GM21390 (cell line): Measurements from ENCODE around the gene ZNF385C.

Source experiments
- ATAC-seq: cut with Tn5 transposase; IDR thresholded peaks from one replicate; pipeline ENCODE4 v1.9.1; 2021; ENCODE audit not compliant: unreplicated experiment

ZNF385C gene

DNA sequence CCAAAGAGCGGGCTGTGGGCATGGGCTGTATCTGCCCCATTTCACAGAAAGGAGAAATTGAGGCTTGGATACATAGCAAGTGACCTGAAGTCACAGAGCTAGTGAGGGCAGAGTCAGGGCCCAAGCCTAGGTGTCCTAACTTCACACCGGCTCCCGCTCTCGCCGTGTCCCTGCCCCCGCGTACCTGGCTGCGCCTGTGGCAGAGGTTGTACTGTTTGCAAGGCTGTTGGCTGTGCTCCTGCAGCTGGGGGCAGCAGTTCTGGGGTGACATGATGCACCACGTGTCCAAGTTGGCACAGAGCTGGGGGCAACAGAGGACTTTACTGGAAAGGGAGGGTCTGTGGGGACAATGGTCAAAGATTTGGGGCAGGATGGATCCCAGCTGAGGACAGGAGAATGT, 10.8 kb upstream of the ZNF385C start:
- ATAC-seq = no peak

DNA sequence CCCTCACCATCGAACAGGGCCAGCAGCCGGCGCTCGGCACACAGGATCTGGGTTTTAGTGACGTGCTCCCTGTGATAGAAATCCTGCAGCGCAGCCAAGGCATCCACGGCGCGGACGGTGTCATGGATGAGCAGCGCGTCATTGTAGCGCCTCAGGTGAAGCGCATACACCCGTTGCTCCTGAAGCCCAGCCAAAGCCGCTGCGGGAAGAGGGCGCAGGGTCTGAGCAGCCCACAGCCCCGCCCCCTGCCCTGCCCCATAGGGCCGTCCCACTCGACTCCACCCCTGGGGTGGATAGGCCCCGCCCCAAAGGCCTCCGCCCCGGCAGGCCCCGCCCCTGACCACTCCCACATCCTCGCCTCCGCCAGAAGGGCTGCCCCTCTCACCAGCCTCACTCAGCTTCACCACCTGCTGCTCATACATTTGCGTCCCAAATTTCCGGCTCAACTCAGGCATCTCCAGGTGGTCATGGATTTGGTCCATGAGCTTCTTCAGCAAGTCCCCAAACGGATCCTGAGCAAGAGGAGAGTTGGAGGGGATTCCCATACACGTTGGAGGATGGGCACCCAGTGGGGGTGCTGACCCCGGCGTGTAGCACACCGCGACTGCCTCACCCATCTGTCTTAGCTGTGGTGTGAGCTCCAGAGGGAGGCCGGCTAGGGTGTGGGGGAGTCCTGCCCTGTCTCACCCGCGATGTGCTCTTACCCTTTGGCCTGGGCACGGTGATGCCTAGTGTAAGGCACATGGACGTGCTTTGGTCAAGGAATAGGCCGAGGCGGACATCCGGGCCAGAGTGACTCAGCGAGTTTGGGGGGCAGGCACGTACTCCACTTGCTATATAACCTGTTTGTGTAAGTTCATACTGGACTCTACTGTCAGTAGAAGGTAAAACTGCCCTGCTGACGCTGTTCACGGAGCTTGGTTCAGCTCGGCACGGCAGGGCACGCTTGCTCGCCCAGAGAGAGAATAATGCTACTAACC, 9.6 kb upstream of the ZNF385C start:
- no peak for ATAC-seq

DNA sequence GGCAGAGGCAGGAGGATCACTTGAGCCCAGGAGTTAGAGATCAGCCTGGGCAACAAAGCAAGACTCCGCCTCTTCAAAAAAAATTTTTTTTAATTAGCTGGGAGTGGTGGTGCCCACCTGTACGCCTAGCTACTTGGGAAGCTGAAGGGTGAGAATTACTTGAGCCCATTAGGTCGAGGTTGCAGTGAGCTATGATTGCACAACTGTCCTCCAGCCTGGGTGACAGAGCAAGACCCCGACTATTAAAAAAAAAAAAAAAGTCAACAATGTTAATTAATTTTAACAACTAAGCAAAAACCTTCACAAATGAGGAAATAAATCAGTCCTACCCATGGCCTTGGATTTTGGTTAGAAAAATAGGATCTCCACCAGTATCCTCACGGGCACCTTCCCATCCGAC, 8.9 kb upstream of the ZNF385C start:
- ATAC-seq = no peak

DNA sequence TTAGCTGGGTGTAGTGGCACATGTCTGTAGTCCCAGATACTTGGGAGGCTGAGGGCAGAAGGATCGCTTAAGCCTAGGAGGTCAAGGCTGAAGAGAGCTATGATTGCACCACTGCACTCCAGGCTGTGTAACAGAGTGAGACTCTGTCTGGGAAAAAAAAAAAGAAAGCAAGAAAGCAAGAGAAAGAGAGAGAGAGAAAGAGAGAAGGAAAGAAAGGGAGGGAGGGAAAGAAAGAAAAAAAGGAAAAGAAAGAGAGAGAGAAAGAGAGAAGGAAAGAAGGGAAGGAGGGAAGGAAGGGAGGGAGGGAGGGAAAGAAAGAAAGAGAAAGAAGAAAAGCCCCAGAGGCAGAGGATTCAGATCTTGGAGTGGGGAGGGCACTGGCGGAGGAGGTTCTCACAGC, 7.7 kb upstream of the ZNF385C start:
- no peak for ATAC-seq

DNA sequence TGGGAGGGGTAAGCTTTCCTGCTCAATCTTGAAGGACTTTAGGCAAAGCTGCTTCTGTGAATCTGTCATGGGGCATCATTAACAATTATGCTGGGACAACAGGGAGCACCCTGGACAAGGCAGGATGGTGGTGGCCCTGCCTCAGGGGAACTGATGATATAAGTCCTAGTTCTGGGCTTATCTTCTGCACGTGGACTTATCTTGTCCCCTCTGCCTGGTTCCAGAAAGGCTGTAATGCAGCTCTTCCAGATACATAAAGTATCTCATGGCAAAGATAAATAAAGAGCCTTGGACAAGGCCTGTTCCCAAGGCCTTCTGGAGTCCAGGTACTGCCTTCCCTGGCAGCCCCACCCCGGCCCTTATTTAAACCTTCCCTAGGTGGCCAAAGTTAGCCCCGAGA, 6.0 kb upstream of the ZNF385C start:
- no peak for ATAC-seq

DNA sequence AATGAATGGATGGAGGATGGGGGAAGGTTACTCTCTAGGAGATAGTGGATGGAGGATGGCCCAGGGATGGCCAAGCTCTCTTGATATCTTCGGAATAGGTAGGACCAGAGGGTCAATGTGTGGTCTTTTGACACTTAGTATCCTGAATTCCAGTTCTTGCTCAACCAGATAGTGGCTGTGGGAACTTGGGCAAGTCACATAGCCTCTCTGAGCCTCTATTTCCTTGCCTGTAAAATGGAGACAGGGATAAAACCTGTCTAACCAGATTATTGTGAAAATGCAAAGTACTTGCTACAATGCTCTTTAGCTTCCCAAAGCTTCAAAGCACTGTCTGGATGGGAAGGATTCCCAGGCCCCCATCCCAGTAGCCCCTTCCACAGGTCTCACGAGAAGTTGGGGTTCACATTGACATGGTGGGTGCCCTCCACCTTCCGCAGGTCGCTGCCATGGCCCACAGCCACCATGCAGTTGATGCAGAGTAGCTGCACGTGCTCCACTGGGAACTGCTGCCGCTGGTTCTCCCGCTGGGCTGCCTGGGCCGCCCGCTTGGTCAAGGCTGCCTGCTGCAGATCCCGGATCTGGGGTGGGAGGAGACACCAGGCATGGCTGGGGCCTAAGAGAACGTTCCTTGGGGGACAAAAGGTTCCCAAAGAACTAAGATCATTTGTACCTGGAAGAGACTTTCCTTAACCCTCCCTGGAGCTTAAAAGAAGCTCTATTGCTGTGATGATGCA, 5.1 kb upstream of the ZNF385C start:
- no peak for ATAC-seq

DNA sequence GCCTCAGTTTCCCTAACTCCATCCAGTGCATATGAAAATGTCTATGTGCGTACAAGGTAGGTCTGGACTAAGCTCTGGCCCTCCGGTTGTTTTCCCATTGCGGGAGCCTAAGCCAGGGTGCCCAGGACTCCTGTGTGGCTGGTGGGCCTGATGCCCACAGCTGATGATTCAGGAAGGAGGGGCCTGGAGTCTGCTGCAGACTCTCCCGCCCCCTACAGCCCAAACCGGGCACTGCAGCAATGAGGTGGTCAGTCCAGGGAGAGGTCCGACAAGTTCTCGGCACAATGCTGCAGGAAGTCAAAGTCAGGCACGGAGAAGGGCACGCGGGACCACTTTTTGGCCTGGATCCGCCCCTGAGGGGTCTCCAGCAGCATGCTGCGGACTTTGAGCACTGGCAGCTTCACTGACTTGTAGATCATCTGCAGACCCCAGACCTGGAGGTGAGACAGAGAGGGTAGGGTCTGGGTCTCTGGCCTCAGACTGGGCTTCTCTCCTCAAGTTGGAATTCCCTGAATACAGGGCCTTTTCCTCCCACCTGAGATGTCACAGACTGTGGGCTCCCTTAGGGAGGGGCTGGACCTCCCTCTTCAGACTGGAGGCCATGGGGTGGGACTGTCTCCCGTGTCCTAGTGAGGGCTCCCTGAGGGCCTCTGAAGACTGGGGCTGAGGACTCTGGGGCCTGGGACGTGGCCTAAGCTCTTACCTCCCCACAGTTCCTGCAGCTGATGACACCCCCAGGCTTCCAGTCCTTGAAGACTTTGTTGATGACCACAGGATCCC, 3.4 kb upstream of the ZNF385C start:
- no peak for ATAC-seq

DNA sequence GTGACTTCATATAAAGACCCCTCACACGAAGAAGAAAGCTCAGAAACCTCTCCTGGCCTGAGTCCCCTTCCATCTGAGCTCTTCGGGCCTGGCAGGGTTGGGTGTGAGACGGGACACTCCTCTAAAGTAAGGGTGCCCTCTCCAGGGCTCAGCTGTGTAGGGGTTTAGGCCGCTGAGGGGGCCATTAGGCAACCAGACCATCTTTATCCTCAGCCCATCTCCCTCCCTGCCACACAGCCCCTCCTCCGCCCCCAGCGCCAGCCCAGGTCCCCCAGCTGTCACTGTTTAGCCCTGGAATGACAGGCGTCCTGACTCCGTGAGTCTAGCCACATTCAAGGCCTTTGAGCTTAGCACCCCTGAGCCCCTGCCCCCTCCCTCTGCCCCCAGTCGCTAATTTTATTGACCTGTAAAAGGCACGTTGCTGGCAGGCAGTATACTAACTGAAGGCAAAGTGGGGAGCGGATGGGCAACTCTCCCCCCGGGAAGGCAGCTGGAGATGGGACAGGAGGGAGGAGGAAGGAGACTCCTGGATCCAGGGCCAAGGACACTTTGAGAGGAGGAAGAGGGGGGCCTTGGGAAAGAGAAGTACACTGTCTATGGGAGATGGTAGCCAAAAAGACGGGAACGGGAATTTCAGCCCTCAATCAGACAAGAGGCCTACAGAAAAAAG, 592 bp upstream of the ZNF385C start:
- no peak for ATAC-seq

DNA sequence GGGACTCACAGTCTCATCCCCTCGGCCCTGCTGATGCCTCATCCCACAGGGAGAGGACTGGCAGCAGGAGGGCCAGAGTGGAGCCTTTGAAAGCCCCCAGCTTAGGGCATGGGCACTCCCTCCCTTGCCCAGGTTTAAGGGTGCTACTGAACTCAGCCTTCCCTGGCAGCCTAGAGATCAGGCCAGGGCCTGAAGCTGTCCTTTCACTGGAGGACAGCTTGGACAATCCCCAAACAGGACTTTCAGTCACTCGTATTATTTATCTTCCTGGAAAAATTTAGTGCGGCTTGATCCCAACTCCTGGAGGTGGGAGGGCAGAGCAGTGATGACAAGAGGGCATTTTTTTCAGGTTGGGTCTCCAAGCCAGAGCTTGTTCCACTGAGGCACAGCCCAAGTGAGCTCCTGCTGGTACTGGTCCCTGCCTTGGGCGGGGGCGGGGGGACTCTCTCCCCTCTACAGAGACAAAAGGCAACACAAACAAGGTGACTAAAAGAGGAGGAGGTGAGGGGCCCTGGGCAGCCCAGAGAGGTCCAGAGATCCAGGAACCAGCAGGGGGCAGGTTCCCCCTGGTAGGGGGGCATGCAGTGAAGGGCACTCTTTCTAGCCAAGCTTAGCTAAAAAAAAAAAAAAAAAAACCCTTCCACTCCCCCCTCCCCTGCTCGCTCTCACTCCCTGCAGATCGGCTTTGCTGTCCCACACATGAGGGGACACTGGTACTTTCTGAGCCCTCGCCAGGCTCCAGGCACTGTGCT, 1.7 kb downstream of the ZNF385C start:
- ATAC-seq = no peak

DNA sequence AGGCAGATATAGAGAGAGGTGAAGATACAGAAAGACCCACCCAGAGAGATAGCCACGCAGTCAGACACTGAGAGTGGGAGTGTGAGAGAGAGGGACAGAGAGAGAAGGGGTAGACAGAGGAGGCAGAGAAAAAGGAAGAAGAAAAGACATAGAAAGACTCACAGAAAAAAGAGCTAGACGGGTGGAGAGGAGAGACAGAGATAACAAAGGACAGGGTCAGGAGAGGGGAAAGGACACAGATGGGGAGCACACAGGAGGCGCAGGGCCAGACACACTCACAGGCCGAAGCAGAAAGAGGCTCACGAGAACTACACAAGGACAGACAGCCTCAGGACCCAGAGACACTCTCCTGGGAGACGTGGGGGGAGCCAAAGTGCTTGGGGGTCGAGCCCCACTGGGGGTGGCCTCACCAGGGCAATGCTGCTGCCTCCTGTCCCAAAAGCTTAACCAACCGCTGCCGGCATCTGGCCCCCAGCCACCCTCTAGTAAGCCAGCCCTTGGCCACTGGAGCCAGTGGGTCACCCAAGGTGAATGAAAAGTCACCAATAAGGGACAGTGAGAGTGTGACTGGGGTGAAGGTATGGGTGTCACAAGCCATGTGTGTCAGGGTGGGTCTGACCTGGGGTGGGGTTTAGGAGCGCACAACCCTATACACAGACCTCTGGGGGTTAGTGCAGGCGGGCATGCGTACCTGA, 3.8 kb downstream of the ZNF385C start:
- ATAC-seq = no peak

DNA sequence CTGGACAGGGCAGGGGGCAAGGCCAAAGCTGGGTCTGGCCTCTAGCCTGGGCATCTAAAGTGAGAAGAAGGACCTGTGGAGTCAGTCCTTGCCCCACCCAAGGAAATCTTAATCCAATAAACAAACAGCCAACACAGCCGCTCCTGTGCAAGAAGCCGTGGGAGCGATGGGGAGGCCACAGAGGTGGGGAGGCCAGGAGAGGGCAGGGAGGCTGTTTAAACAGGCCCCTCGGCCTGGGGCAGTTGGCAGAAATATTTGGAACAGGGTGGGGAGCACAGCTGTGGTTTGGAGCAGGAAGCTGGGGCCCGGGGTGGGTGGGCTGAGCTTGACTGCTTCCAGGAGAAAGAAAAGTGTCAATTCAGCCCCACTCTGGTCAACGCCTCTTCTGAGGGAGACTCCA, 5.3 kb downstream of the ZNF385C start:
- no peak for ATAC-seq

DNA sequence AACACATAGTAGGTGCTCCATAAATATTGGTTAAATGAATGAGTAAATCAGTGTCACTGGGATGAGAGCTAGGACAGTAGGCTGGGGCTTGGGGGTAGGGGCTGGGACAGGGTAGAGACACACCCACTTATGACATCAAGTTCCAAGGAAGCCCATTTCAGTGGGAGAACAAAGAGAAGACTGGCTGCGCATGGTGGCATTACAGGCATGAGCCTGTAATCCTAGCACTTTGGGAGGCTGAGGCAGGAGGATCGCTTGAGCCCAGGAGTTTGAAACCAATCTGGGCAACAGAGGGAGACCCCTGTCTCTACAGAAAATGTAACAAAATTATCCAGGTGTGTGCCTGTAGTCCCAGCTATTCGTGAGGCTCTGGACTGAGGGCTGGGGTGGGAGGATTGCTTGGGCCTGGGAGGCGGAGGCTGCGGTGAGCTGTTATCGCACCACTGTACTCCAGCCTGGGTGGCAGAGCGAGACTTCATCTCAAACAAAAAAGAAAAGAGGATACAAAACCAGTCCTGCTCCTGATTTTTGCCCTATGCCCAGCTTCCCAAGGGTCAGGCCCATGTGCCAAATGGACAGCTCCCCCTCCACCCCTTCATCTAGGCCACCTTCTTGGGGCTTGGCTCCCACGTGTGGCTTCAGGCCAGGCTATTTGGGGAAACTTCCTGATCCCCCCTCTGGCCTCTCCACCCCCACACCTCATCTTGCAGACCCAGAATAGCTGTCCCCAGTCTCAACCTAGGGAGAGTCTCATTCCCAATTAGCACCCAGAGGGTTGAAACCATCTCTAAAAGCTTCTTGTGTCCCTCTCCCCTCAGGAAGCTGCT, 7.1 kb downstream of the ZNF385C start:
- no peak for ATAC-seq

DNA sequence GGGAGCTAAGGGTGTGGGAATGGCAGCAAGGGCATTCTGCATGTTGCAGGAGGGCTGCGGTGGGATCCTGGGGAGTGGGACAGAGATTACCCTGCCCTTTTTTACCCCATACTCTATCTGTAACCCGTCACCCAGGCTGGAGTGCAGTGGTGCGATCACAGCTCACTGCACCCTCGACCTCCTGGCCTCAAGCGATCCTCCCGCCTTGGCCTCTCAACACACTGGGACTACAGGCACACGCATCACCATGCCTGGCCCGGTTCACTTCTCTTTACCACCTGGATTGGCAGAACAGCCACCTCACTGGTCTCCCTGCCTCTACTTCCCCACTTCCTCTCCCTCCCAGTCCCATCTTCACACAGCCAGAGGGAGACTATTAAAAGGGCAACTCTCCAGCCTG, 9.5 kb downstream of the ZNF385C start:
- ATAC-seq = no peak

DNA sequence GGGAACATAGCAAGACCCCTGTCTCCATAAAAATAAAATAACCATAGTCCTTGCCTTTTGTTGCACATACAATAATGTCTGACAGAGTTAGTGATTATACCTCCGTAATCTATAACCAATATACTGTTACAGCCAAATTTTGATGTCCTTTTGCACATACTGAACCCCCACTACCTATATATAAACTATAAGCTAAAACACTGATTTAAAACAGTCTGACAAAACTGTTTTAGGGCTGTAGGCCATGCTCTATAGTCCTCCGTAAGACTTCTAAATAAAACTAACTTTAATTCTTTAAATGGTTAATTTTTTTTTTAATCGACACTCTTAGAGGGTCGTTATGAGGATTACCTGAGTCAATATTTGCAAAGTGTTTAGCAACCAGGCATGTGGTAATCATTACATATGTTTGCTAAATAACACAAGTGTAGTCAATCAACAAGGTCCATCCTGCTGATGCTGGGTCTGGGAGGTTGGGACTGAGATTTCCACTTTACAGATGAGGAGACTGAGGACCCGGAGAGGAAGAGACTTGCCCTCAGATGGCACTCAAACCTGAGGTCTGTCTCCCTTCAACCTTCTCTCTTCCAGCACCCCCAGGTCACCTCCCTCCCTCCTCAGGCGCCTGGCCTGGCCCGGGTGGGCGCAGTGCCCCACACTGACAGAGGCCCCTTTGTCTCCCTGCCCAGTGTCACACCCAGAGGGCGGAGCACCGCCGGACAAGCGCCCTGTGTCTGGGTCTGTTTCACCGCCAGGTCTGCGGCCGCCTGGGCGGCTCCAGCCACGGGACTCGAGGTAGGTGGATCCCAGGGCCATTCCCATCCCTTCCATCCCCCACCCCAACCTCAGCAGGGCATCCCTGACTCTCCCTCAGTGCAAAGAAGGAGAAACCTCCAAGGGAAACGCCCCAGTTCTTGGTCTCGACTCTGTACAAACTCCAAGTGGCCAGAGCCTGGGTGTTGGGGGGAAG, 10.3 kb downstream of the ZNF385C start:
- ATAC-seq = no peak

DNA sequence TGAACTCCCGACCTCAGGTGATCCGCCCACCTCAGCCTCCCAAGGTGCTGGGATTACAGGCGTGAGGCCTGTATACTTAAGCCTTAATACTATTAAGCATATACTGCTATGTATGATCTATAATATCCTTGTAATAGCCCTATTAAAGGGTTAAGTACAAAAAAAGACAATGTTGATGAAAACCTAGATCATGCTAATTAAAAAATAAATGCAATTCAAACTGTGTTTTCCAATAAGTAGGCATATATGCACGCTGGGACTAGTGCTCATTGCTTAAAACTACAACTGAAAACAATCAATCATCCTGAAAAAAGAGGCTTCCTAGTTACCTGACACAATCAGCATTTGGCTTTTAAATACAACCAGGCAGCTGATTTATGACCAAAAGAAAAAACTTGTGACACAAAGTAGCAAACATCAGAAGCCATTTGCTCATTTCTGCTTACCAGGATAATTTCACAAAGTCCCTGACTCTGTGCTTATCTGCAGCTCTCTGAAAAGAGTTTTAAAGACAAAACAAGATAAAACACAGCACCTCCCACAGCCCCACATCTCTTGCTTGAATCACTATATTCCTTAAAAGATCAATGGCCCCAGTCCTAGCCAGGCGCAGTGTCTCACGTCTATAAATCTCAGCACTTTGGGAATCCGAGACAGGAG, 11.1 kb downstream of the ZNF385C start:
- ATAC-seq = no peak

DNA sequence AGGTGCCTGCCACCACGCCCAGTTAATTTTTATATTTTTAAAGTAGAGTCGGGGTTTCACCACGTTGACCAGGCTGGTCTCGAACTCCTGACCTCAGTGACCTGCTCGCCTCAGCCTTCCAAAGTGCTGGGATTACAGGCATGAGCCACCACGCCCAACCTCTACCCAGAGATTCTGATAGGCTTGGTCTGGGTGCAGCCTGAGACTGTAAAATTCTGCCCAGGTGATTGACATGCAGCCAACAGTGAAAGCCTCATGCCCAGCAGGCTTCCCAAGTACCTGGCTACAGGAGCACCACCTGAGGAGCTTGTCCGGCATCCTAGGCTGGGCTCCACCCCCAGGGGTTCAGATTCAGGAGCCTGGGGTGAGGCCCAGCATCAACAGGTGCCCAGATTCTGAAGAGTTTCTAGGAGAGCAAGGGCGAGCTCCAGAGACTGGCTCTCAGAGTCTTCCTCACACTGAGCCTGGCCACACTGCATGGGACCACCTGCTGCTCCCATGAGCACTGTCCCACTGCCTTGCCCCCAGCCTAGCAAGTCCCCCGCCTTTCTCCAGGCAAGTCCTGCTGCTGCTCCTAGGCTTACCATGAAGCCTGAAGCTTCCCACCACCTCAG, 16.6 kb downstream of the ZNF385C start:
- ATAC-seq = no peak

DNA sequence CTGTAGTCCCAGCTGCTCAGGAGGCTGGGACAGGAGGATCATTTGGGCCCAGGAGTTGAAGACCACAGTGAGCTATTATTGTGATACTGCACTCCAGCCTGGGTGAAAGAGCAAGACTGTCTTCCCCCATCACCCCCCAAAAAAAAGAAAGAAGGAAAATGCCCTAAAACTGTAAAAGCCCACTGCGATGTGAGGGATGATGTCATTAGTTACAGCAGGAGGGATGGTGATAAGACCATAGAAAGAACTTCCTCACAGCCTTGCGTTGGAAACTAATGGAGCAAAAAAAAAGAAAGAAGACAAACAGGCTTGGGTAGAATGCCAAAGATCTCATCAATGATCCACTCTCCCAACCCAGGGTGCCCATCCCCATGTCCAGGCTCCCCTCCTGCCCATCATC, 18.7 kb downstream of the ZNF385C start:
- ATAC-seq = no peak
